Measurements from ENCODE around the gene ELOVL5. TPM values are rescaled to one million over a fixed set of nuclear protein-coding genes. Genes with fewer than 3 reads are reported as not detected.

ELOVL5 gene
- total RNA-seq, 2 donors from 2014 or later = 103 to 108 TPM

DNA sequence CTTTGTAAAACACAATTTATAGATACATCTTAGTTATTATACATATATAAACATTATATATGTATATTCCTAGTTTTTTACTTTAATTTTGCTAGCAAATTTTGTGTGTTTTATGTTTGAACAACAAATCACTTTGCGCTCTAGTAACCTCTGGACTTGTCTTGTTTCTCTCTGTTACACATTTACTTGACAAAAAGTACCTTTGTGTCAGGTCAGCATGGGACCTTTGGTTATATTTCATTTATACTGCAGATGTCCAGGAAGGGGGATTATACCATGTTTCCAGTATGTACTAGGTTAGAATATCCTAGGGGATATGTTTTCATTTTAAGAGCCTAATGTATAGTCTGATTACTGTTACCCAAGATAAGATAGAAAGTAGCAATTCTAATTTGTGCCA lies 28.5 kb upstream of the ELOVL5 start:
- Histone ChIP-seq H3K27ac (ENCODE audit: low read depth, low read length) (no peak overlapping the region), H3K27me3 (ENCODE audit: control insufficient read depth, insufficient read depth, low read length, poor library complexity, severe bottlenecking) (no peaks in the 10 kb centered on the region), H3K36me3 (ENCODE audit: control insufficient read depth, insufficient read depth, low read length) (no peaks in the 10 kb centered on the region), H3K4me3 (ENCODE audit: low read length) (no peak overlapping the region), H3K9me3 (ENCODE audit: control insufficient read depth, low read length) (no peaks in the 10 kb centered on the region), H3K4me1 (ENCODE audit: control insufficient read depth, insufficient read depth, low read length) (peaks cover 3% of the 10 kb centered on the region), H3K9ac (ENCODE audit: extremely low read depth, low read length, poor library complexity, severe bottlenecking) (no peak overlapping the region)
- Mint-ChIP-seq H3K27me3 (ENCODE audit: insufficient read depth) (peaks cover 4% of the 10 kb centered on the region), H3K4me3 (no peak overlapping the region), H3K36me3 (ENCODE audit: low read depth) (no peaks in the 10 kb centered on the region), H3K27ac (no peak overlapping the region), H3K4me1 (peaks cover 12% of the 10 kb centered on the region), H3K9me3 (peaks cover 9% of the 10 kb centered on the region)
- TF ChIP-seq, protein P1, sequence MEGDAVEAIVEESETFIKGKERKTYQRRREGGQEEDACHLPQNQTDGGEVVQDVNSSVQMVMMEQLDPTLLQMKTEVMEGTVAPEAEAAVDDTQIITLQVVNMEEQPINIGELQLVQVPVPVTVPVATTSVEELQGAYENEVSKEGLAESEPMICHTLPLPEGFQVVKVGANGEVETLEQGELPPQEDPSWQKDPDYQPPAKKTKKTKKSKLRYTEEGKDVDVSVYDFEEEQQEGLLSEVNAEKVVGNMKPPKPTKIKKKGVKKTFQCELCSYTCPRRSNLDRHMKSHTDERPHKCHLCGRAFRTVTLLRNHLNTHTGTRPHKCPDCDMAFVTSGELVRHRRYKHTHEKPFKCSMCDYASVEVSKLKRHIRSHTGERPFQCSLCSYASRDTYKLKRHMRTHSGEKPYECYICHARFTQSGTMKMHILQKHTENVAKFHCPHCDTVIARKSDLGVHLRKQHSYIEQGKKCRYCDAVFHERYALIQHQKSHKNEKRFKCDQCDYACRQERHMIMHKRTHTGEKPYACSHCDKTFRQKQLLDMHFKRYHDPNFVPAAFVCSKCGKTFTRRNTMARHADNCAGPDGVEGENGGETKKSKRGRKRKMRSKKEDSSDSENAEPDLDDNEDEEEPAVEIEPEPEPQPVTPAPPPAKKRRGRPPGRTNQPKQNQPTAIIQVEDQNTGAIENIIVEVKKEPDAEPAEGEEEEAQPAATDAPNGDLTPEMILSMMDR (conservative IDR thresholded peaks at IDR 0.05) = no peak
- no peak for DNase-seq
- 85% methylated on average over 1 of the region's 1 CpG; no CpG with 5 or more reads in 1 of the 2 experiments for WGBS, 2 experiments (ENCODE audit: insufficient coverage in 1 of 2, insufficient read length in 1 of 2)

DNA sequence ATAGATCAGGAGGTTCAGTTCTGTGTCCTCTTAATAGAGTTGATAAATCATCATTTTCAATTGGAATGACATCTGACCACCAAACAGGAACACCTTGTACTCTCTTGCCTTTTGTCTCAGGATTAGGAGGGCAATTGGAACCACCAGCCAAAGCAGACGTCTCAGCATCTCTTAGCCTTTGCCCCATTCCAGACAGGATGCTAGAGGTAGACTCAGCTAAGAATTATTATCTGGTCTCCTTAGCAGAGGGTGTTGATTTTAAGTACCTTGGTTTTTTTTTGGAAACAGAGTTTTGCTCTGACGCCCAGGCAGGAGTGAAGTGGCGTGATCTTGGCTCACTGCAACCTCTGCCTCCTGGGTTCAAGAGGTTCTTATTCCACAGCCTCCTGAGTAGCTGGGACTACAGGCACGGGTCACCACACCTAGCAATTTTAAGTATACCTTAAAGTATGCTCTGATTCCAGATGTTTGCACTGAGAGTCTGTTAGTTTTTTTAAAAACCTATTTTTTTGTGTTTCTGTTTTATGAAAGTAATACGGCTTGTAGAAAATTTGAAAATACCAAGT lies 28.0 kb upstream of the ELOVL5 start:
- WGBS, 2 experiments (ENCODE audit: insufficient coverage in 1 of 2, insufficient read length in 1 of 2) = 96 to 100% methylated on average over 3 to 5 of the region's 5 CpGs
- TF ChIP-seq, protein P1 (conservative IDR thresholded peaks at IDR 0.05) = no peak
- no peaks in the 10 kb centered on the region for H3K27me3 ChIP-seq (ENCODE audit: control insufficient read depth, insufficient read depth, low read length, poor library complexity, severe bottlenecking)
- no peaks in the 10 kb centered on the region for H3K36me3 Mint-ChIP-seq (ENCODE audit: low read depth)
- H3K4me1 Mint-ChIP-seq = peaks cover 13% of the 10 kb centered on the region
- no peak overlapping the region for H3K4me3 ChIP-seq (ENCODE audit: low read length)
- no peaks in the 10 kb centered on the region for H3K9me3 ChIP-seq (ENCODE audit: control insufficient read depth, low read length)
- H3K9ac ChIP-seq (ENCODE audit: extremely low read depth, low read length, poor library complexity, severe bottlenecking) = no peak overlapping the region
- peaks cover 4% of the 10 kb centered on the region for H3K9me3 Mint-ChIP-seq
- peaks cover 3% of the 10 kb centered on the region for H3K4me1 ChIP-seq (ENCODE audit: control insufficient read depth, insufficient read depth, low read length)
- DNase-seq = no peak
- no peak overlapping the region for H3K27ac Mint-ChIP-seq
- H3K27ac ChIP-seq (ENCODE audit: low read depth, low read length) = no peak overlapping the region
- H3K4me3 Mint-ChIP-seq = no peak overlapping the region
- H3K36me3 ChIP-seq (ENCODE audit: control insufficient read depth, insufficient read depth, low read length) = no peaks in the 10 kb centered on the region
- peaks cover 4% of the 10 kb centered on the region for H3K27me3 Mint-ChIP-seq (ENCODE audit: insufficient read depth)

DNA sequence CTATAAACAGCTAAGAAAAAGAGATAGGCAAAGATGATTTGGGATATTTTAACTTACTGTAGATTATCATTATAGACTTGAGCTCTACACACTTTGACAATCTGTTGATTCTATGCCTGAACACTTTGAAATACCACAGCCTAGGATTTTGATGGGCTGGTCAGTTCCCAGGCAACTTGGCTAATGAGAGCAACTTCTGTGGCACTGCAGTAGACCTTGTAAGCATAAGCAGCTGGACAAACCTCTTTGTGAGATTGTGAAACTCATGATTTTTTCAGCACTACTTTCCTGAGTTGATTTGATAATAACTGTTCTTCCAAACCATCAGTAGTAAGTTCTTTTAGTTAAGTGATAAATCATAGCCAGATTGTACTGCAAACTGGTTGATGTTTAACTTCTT lies 27.1 kb upstream of the ELOVL5 start:
- DNase-seq = no peak
- H3K4me3 ChIP-seq (ENCODE audit: low read length) = no peak overlapping the region
- H3K9me3 ChIP-seq (ENCODE audit: control insufficient read depth, low read length) = no peaks in the 10 kb centered on the region
- Mint-ChIP-seq H3K36me3 (ENCODE audit: low read depth) (no peaks in the 10 kb centered on the region), H3K27ac (no peak overlapping the region), H3K4me3 (no peak overlapping the region), H3K27me3 (ENCODE audit: insufficient read depth) (peaks cover 4% of the 10 kb centered on the region), H3K4me1 (peaks cover 13% of the 10 kb centered on the region), H3K9me3 (no peaks in the 10 kb centered on the region)
- no peaks in the 10 kb centered on the region for H3K36me3 ChIP-seq (ENCODE audit: control insufficient read depth, insufficient read depth, low read length)
- no peak overlapping the region for H3K9ac ChIP-seq (ENCODE audit: extremely low read depth, low read length, poor library complexity, severe bottlenecking)
- TF ChIP-seq, protein P1 (conservative IDR thresholded peaks at IDR 0.05) = no peak
- H3K27ac ChIP-seq (ENCODE audit: low read depth, low read length) = no peak overlapping the region
- H3K4me1 ChIP-seq (ENCODE audit: control insufficient read depth, insufficient read depth, low read length) = peaks cover 3% of the 10 kb centered on the region
- no peaks in the 10 kb centered on the region for H3K27me3 ChIP-seq (ENCODE audit: control insufficient read depth, insufficient read depth, low read length, poor library complexity, severe bottlenecking)
